ENCODE results near the gene CSF2. TPM values are rescaled to one million over a fixed set of nuclear protein-coding genes. Genes with fewer than 3 reads are reported as not detected.

The CSF2 gene
- total RNA-seq, 2 experiments from 2014 or later = not detected

DNA sequence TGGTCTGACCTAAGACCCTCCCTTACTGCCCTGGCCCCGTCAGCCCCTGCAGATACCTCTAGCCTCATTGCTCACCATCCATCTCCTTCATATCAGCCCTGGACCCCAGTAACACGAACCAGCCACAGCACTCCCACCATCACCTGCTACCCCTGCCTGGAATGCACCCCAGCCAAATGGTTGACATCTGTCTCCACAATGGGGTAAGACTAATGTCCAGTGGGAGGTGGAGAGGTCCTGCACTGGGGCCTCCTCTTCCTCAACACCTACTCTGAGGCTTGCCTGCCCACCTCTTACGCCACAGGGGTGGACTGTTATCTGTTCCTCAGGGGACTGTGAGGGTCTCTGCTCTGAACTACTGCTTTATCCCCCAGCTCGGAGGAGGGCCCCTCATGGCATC is 12.1 kb downstream of the CSF2 start:
- H2AFZ ChIP-seq (ENCODE audit: low read length) = no peak overlapping the region
- intact Hi-C loops (cut with micrococcal nuclease; ENCODE audit: unreplicated experiment) = no loop called here
- H3K79me2 ChIP-seq (ENCODE audit: insufficient read depth, low read depth, low read length) = no peaks in the 10 kb centered on the region
- H3K27ac ChIP-seq (ENCODE audit: low read depth, low read length, poor library complexity, severe bottlenecking) = no peak overlapping the region
- POLR2A ChIA-PET = interaction anchor here (0.6 kb wide), 1 partner anchor 714 kb away, joined by 6 read pairs; no protein-coding TSS in a partner anchor
- TF ChIP-seq EZH2phosphoT487 (IDR thresholded peaks at IDR 0.05; ENCODE audit: borderline replicate concordance, low read depth, low read length) (no peak), CTCF (conservative IDR thresholded peaks at IDR 0.05; ENCODE audit: low read length) (no peak)
- H3K9me3 ChIP-seq (ENCODE audit: low read length) = no peaks in the 10 kb centered on the region
- H3K4me2 ChIP-seq (ENCODE audit: low read length) = no peak overlapping the region
- no peak overlapping the region for H3K4me3 ChIP-seq (ENCODE audit: low read depth, low read length, poor library complexity, severe bottlenecking)
- no peak for DNase-seq (ENCODE audit: low spot score)
- BruUV-seq (replicated peaks) = no TSS peak
- H4K20me1 ChIP-seq (ENCODE audit: insufficient read depth, low read length) = no peaks in the 10 kb centered on the region
- no peaks in the 10 kb centered on the region for H3K36me3 ChIP-seq (ENCODE audit: insufficient read depth, low read length)
- no peaks in the 10 kb centered on the region for H3K4me1 ChIP-seq (ENCODE audit: insufficient read depth, low read length, poor library complexity, severe bottlenecking)
- CTCF ChIA-PET (ENCODE audit: unreplicated experiment) = no interaction called here
- no peaks in the 10 kb centered on the region for H3K9me2 ChIP-seq (ENCODE audit: insufficient read depth, low read length)

- POLR2A ChIA-PET = no interaction called here
- TF ChIP-seq EZH2phosphoT487 (IDR thresholded peaks at IDR 0.05; ENCODE audit: borderline replicate concordance, low read depth, low read length) (no peak), CTCF (conservative IDR thresholded peaks at IDR 0.05; ENCODE audit: low read length) (no peak)
- Histone ChIP-seq H3K79me2 (ENCODE audit: insufficient read depth, low read depth, low read length) (no peaks in the 10 kb centered on the region), H3K9me3 (ENCODE audit: low read length) (no peaks in the 10 kb centered on the region), H4K20me1 (ENCODE audit: insufficient read depth, low read length) (no peaks in the 10 kb centered on the region), H3K36me3 (ENCODE audit: insufficient read depth, low read length) (no peaks in the 10 kb centered on the region), H2AFZ (ENCODE audit: low read length) (no peak overlapping the region), H3K9me2 (ENCODE audit: insufficient read depth, low read length) (no peaks in the 10 kb centered on the region), H3K4me1 (ENCODE audit: insufficient read depth, low read length, poor library complexity, severe bottlenecking) (no peaks in the 10 kb centered on the region), H3K4me2 (ENCODE audit: low read length) (no peak overlapping the region), H3K27ac (ENCODE audit: low read depth, low read length, poor library complexity, severe bottlenecking) (no peak overlapping the region), H3K4me3 (ENCODE audit: low read depth, low read length, poor library complexity, severe bottlenecking) (no peak overlapping the region)
- intact Hi-C loops (cut with micrococcal nuclease; ENCODE audit: unreplicated experiment) = no loop called here
- BruUV-seq (replicated peaks) = no TSS peak
- no peak for DNase-seq (ENCODE audit: low spot score)
- CTCF ChIA-PET (ENCODE audit: unreplicated experiment) = no interaction called here
Observed at GRCh38 chr5:132086277-132086794, 12.7 kb downstream of the CSF2 start.

DNA sequence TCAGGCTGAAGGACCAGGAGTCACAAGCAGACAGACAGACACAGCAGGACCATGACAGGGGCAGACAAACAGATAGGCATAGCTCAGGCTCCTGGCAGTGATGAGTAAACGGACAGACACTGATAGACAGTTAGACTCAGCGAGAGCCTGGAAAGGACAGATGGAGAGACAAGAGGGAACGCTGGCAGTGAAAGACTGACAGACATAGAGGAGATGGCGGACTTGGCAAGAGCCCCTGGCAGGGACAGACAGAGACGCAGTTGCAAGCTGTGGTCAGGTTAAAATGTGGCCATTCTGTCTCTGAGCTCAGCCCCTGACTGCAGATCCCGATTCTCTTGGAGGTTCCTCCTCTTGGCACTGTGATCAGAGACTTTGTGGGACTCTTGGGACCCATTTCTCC is 13.6 kb downstream of the CSF2 start:
- Histone ChIP-seq H3K4me3 (ENCODE audit: low read depth, low read length, poor library complexity, severe bottlenecking) (no peak overlapping the region), H3K4me2 (ENCODE audit: low read length) (no peak overlapping the region), H3K9me2 (ENCODE audit: insufficient read depth, low read length) (no peaks in the 10 kb centered on the region), H2AFZ (ENCODE audit: low read length) (no peak overlapping the region), H3K36me3 (ENCODE audit: insufficient read depth, low read length) (no peaks in the 10 kb centered on the region), H3K4me1 (ENCODE audit: insufficient read depth, low read length, poor library complexity, severe bottlenecking) (no peaks in the 10 kb centered on the region), H3K27ac (ENCODE audit: low read depth, low read length, poor library complexity, severe bottlenecking) (no peak overlapping the region), H4K20me1 (ENCODE audit: insufficient read depth, low read length) (no peaks in the 10 kb centered on the region), H3K9me3 (ENCODE audit: low read length) (no peaks in the 10 kb centered on the region), H3K79me2 (ENCODE audit: insufficient read depth, low read depth, low read length) (no peaks in the 10 kb centered on the region)
- BruUV-seq (replicated peaks) = no TSS peak
- no peak for TF ChIP-seq EZH2phosphoT487 (IDR thresholded peaks at IDR 0.05; ENCODE audit: borderline replicate concordance, low read depth, low read length)
- TF ChIP-seq CTCF (conservative IDR thresholded peaks at IDR 0.05; ENCODE audit: low read length) = no peak
- ChIA-PET CTCF (ENCODE audit: unreplicated experiment) (no interaction called here), POLR2A (no interaction called here)
- intact Hi-C loops (cut with micrococcal nuclease; ENCODE audit: unreplicated experiment) = no loop called here
- DNase-seq (ENCODE audit: low spot score) = no peak

All from OCI-LY7 (cell line).